ENCODE measurements around the gene PPP1R13L.

Gene PPP1R13L

GRCh38 chr19:45404557-45405434, at the start of gene PPP1R13L:
Gene PPP1R13L, minus strand, starts transcription at chr19:45405069. Its CDS starts 6,751 bp downstream, at chr19:45398318.
- peak within 1 kb of the TSS; percentile 96 for H3K27ac ChIP-seq
- TF ChIP-seq ZFX (IDR thresholded peaks at IDR 0.05; ENCODE audit: borderline replicate concordance) (no peak), CTCF (IDR thresholded peaks at IDR 0.05) (no peak)

GRCh38 chr19:45451850-45452387, 47.0 kb upstream of the PPP1R13L start:
- TF ChIP-seq CTCF (IDR thresholded peaks at IDR 0.05), result no peak
- TF ChIP-seq ZFX (IDR thresholded peaks at IDR 0.05; ENCODE audit: borderline replicate concordance), result no peak
- H3K27ac ChIP-seq, result peak overlapping the region; percentile 79

GRCh38 chr19:45451131-45451849, 46.4 kb upstream of the PPP1R13L start:
- H3K27ac ChIP-seq, result peak overlapping the region; percentile 79

GRCh38 chr19:45450012-45450333, 45.1 kb upstream of the PPP1R13L start:
- TF ChIP-seq CTCF (IDR thresholded peaks at IDR 0.05) (no peak), ZFX (IDR thresholded peaks at IDR 0.05; ENCODE audit: borderline replicate concordance) (no peak)
- H3K27ac ChIP-seq, result peak overlapping the region; percentile 79

More at GRCh38 chr19:45451131-45451849, 46.4 kb upstream of the PPP1R13L start:
- no peak for TF ChIP-seq CTCF (IDR thresholded peaks at IDR 0.05)

GRCh38 chr19:45448887-45449299, 44.0 kb upstream of the PPP1R13L start:
- H3K27ac ChIP-seq, result peak overlapping the region; percentile 79; the same call in 1 of the 2 replicates
- TF ChIP-seq ZFX (IDR thresholded peaks at IDR 0.05; ENCODE audit: borderline replicate concordance), result no peak
- no peak for TF ChIP-seq CTCF (IDR thresholded peaks at IDR 0.05)

- no peak overlapping the region for H3K27ac ChIP-seq
- TF ChIP-seq ZFX (IDR thresholded peaks at IDR 0.05; ENCODE audit: borderline replicate concordance), result no peak
- no peak for TF ChIP-seq CTCF (IDR thresholded peaks at IDR 0.05)
Measured at GRCh38 chr19:45448425-45448756, 43.5 kb upstream of the PPP1R13L start.

GRCh38 chr19:45446944-45447343, 42.1 kb upstream of the PPP1R13L start:
- TF ChIP-seq CTCF (IDR thresholded peaks at IDR 0.05) (no peak), ZFX (IDR thresholded peaks at IDR 0.05; ENCODE audit: borderline replicate concordance) (no peak)
- no peak overlapping the region for H3K27ac ChIP-seq

Measured in 22Rv1 (cell line).